PC-3 (cell line): ENCODE results near the gene PSAPL1.

Experiments
- CTCF ChIP-seq: fragments of 300-600 bp; sonication (generic); conservative IDR thresholded peaks from 2 replicates; pipeline ENCODE4 v1.5.1; 2017; ENCODE audit warnings: antibody characterized with exemption, low read depth, mild to moderate bottlenecking, low read length
- EZH2 ChIP-seq: fragments of 300-600 bp; sonication (generic); IDR thresholded peaks from one replicate; pipeline ENCODE4 v1.6.1; 2017; ENCODE audit warnings: antibody characterized with exemption, mild to moderate bottlenecking, low read length; ENCODE audit not compliant: unreplicated experiment
- EZH2phosphoT487 ChIP-seq: fragments of 300-600 bp; sonication (generic); IDR thresholded peaks from 2 replicates; pipeline ENCODE4 v1.6.1; 2018; ENCODE audit warnings: mild to moderate bottlenecking, antibody characterized with exemption, low read length, borderline replicate concordance

- TF ChIP-seq EZH2 = no peak
- no peak for TF ChIP-seq CTCF
- no peak for TF ChIP-seq EZH2phosphoT487
Observed at GRCh38 chr4:7439699-7440098, 5.0 kb upstream of the PSAPL1 start.
